ENCODE measurements around the gene WNT4. TPM values are rescaled to one million over a fixed set of nuclear protein-coding genes. Genes with fewer than 3 reads are reported as not detected.

The WNT4 gene
- total and polyA plus RNA-seq, 9 of the 15 experiments (the other 6 are each of a cell fraction or from before 2014, with no cell fraction given): 0.01 TPM; not detected in 8

GRCh38 chr1:22107126-22107525 is 35.8 kb downstream of the WNT4 start:
- Histone ChIP-seq H3K9me1 (ENCODE audit: control insufficient read depth, insufficient read depth, low read length) (peaks cover 5% of the 10 kb centered on the region), H3K27me3 (ENCODE audit: control insufficient read depth in 2 of 2, insufficient read depth in 2 of 2, low read length in 2 of 2) (no peaks in the 10 kb centered on the region), H2AFZ (ENCODE audit: low read depth, low read length) (no peak overlapping the region), H3K36me3 (ENCODE audit: control insufficient read depth, insufficient read depth, low read length) (peaks cover 71% of the 10 kb centered on the region), H3K9ac (ENCODE audit: insufficient read depth in 1 of 2, low read depth in 2 of 2, low read length in 2 of 2) (no peak overlapping the region), H3K9me3 (replicated peaks; ENCODE audit: control insufficient read depth, insufficient read depth, low read depth, low read length) (no peaks in the 10 kb centered on the region; the same call in 1 of the 2 replicates), H3K4me2 (ENCODE audit: insufficient read depth, low read length) (no peak overlapping the region), H4K20me1 (replicated peaks; ENCODE audit: control insufficient read depth, insufficient read depth, low read length) (peaks cover 8% of the 10 kb centered on the region), H3K27ac (ENCODE audit: extremely low read depth, low read depth, low read length) (no peak overlapping the region), H3K79me2 (ENCODE audit: control insufficient read depth, insufficient read depth, low read length) (peaks cover 15% of the 10 kb centered on the region; the same call in 2 of the 3 replicates), H3K4me3 (no peak overlapping the region), H3K4me1 (replicated peaks in 1 of 2; ENCODE audit: control insufficient read depth in 2 of 2, insufficient read depth in 2 of 2, low read length in 2 of 2) (no peaks in the 10 kb centered on the region; a peak in 3 of 5 replicates)
- BruUV-seq (replicated peaks): no TSS peak
- WGBS (ENCODE audit: insufficient coverage, low coverage, missing lambda C conversion rate): 83% methylated on average over 5 of the region's 5 CpGs
- DNase-seq (ENCODE audit: extremely low read depth in 1 of 4, low spot score in 3 of 4) (no peak), ATAC-seq (no peak), FAIRE-seq (no peak)
- intact Hi-C loops (cut with micrococcal nuclease) (no loop called here), in situ Hi-C loops (cut with MboI) (no loop called here)
- POLR2A ChIA-PET: interaction anchor here (2.0 kb wide), 1 partner anchor 14 kb away, joined by 4 read pairs; no protein-coding TSS in a partner anchor
- CTCF ChIA-PET (ENCODE audit: low intra/inter-chr PET ratio): interaction anchor here (0.5 to 4.1 kb wide), 2 partner anchors 309 to 326 kb away, joined by 3 to 24 read pairs; no protein-coding TSS in a partner anchor
- no peak for TF ChIP-seq ZNF518B (CRISPR knock-in tag; IDR thresholded peaks at IDR 0.05)
- no peak for TF ChIP-seq ZC3H8 (IDR thresholded peaks at IDR 0.05)
- TF ChIP-seq TAF7 (tag; IDR thresholded peaks at IDR 0.05): no peak
- TF ChIP-seq CTCF (IDR thresholded peaks at IDR 0.05 in 2 of 3, conservative IDR thresholded peaks at IDR 0.05 in 1 of 3; ENCODE audit: insufficient read depth in 2 of 3, low read depth in 1 of 3, low read length in 3 of 3): no peak
- no peak for TF ChIP-seq ETS2 (tag; IDR thresholded peaks at IDR 0.05; ENCODE audit: borderline replicate concordance, poor library complexity, severe bottlenecking)
- no peak for TF ChIP-seq ZNF507 (tag; conservative IDR thresholded peaks at IDR 0.05)
- no peak for TF ChIP-seq CBFA2T3 (IDR thresholded peaks at IDR 0.05)
- TF ChIP-seq ZNF24 (IDR thresholded peaks at IDR 0.05): no peak
- no peak for TF ChIP-seq E2F1 (CRISPR knock-in tag; IDR thresholded peaks at IDR 0.05)
- no peak for TF ChIP-seq ATF6 (CRISPR knock-in tag; IDR thresholded peaks at IDR 0.05)
- no peak for TF ChIP-seq IFI16 (CRISPR knock-in tag; IDR thresholded peaks at IDR 0.05)
